GM12878 (cell line): ENCODE results near the gene PIGS. TPM values are rescaled to one million over a fixed set of nuclear protein-coding genes. Genes with fewer than 3 reads are reported as not detected.

Source experiments
- ATAC-seq: fragments of 200-7000 bp; cut with Tn5 transposase; 3 replicates; pipeline ENCODE4 v1.9.1; 2020; ENCODE audit warnings: mild to moderate bottlenecking, moderate library complexity
- BruUV-seq: library from RNA; stranded (reverse); fragments of 400-500 nt; replicated peaks from 2 replicates; lab custom pipeline; 2021; lab: Mats Ljungman, UMichigan
- CTCF ChIA-PET: fragments of 300-600 bp; sonication (Branson Sonifier 250); formaldehyde crosslinking; extraction: SDS; loops from one replicate; lab custom pipeline; 2021; ENCODE audit warnings: inconsistent platforms; lab: Yijun Ruan, JAX
- POLR2A ChIA-PET: fragments of 350-600 bp; formaldehyde crosslinking; extraction: SDS; loops from one replicate; lab custom pipeline; 2021; ENCODE audit warnings: inconsistent platforms; lab: Charles Lee
- RAD21 ChIA-PET: fragments of 300-600 bp; sonication (Branson Sonifier 250); formaldehyde crosslinking; loops from one replicate; lab custom pipeline; 2023; ENCODE audit warnings: antibody characterized with exemption; ENCODE audit not compliant: unreplicated experiment; lab: Charles Lee
- SMC1A ChIA-PET: fragments of 300-600 bp; sonication (Branson Sonifier 250); formaldehyde crosslinking; loops from one replicate; lab custom pipeline; 2023; ENCODE audit not compliant: unreplicated experiment, uncharacterized antibody; lab: Charles Lee
- DNase-seq: peaks from one replicate; pipeline ENCODE4 v3.0.0-alpha.2; 2011; ENCODE audit warnings: low read depth, low spot score
- FAIRE-seq: peaks from 3 replicates; lab custom pipeline; 2011; peaks lifted over from hg19 to GRCh38; lab: Jason Lieb, UNC
- H2AFZ ChIP-seq: 2 replicates; pipeline ENCODE4 v1.6.0; 2011; ENCODE audit warnings: low read depth, low read length, control low read depth; ENCODE audit not compliant: control insufficient read depth
- H3K27ac ChIP-seq: 2 replicates; pipeline ENCODE4 v1.5.1; 2011; ENCODE audit warnings: control low read depth; ENCODE audit not compliant: control insufficient read depth, insufficient read depth
- H3K27me3 ChIP-seq, 2 experiments: replicated peaks in 1 of 2; 2 replicates each; pipeline versions ENCODE4 v1.6.0 to v1.6.1; 2011; ENCODE audit warnings: low read length in 1 of 2; ENCODE audit not compliant: control insufficient read depth in 2 of 2, insufficient read depth in 2 of 2
- H3K36me3 ChIP-seq, 2 experiments: 2 replicates each; pipeline ENCODE4 v1.5.1; 2011; ENCODE audit warnings: low read length in 1 of 2; ENCODE audit not compliant: control insufficient read depth in 2 of 2, insufficient read depth in 2 of 2
- H3K4me1 ChIP-seq: 2 replicates; pipeline ENCODE4 v1.6.1; 2011; ENCODE audit warnings: mild to moderate bottlenecking, low read length, moderate library complexity, mixed read lengths; ENCODE audit not compliant: control insufficient read depth, insufficient read depth
- H3K4me2 ChIP-seq: 2 replicates; pipeline ENCODE4 v1.6.0; 2011; ENCODE audit warnings: control low read depth; ENCODE audit not compliant: control insufficient read depth, insufficient read depth
- H3K4me3 ChIP-seq: fragments of 200-600 bp; sonication (generic); 2 replicates; pipeline ENCODE4 v1.5.1; 2016
- H3K79me2 ChIP-seq: 2 replicates; pipeline ENCODE4 v1.6.0; 2011; ENCODE audit warnings: low read length; ENCODE audit not compliant: control insufficient read depth, insufficient read depth
- H3K9ac ChIP-seq: 2 replicates; pipeline ENCODE4 v1.8.0; 2011; ENCODE audit warnings: low read length, control low read depth, mixed read lengths; ENCODE audit not compliant: control insufficient read depth, insufficient read depth
- H3K9me3 ChIP-seq: replicated peaks from 3 replicates; pipeline ENCODE4 v1.5.1; 2011; ENCODE audit warnings: mild to moderate bottlenecking, low read length; ENCODE audit not compliant: control insufficient read depth, insufficient read depth
- H4K20me1 ChIP-seq: 2 replicates; pipeline ENCODE4 v1.6.0; 2011; ENCODE audit not compliant: control insufficient read depth, insufficient read depth
- CHD2 ChIP-seq: IDR thresholded peaks from 2 replicates; pipeline ENCODE4 v1.6.1; 2011; ENCODE audit warnings: low read depth, low read length, improper control_type of control experiment, borderline replicate concordance
- EED ChIP-seq: sonication (generic); IDR thresholded peaks from 2 replicates; pipeline ENCODE4 v1.6.1; 2016; ENCODE audit warnings: antibody characterized with exemption, low read depth
- FOXK2 ChIP-seq: fragments of 450-650 bp; IDR thresholded peaks from 2 replicates; pipeline ENCODE4 v1.6.1; 2017; ENCODE audit warnings: mild to moderate bottlenecking, moderate library complexity
- HDAC2 ChIP-seq: fragments of 200-600 bp; sonication (generic); IDR thresholded peaks from 2 replicates; pipeline ENCODE4 v1.6.1; 2017
- SUZ12 ChIP-seq: fragments of 200-600 bp; sonication (generic); IDR thresholded peaks from one replicate; pipeline ENCODE4 v1.6.1; 2018; ENCODE audit warnings: antibody characterized with exemption, mild to moderate bottlenecking; ENCODE audit not compliant: unreplicated experiment
- ZNF622 ChIP-seq: fragments of 450-650 bp; IDR thresholded peaks from 2 replicates; pipeline ENCODE4 v1.6.1; 2017; ENCODE audit warnings: mild to moderate bottlenecking, inconsistent platforms
- WGBS: methylation state at CpG from one replicate; pipeline ENCODE4 v1.1.6; 2016; ENCODE audit warnings: low lambda C conversion rate; ENCODE audit not compliant: insufficient replicate concordance, insufficient coverage; ENCODE audit errors: missing lambda C conversion rate; 5-methylcytosine and 5-hydroxymethylcytosine counted together
- in situ Hi-C: fragments of 300-500 bp; cut with MboI; formaldehyde crosslinking; loops from 9 replicates; pipeline ENCODE4 v1.14.3; 2018; ENCODE audit warnings: mixed read lengths
- intact Hi-C: fragments of 100-400 bp; cut with micrococcal nuclease; formaldehyde crosslinking; loops from one replicate; pipeline ENCODE4 v1.14.2; 2022; ENCODE audit not compliant: unreplicated experiment
- polyA plus RNA-seq, 11 experiments: library from polyadenylated mRNA; depleted of rRNA in 4 of 11; unstranded in 6 of 11; stranded (reverse) in 5 of 11; fragments of >200 nt; fragmentation: Nextera tagmentation in 4 of 11; fragmentation: Illumina TruSeq in 1 of 11; extraction: Ambion mirVana in 4 of 11; extraction: Trizol in 1 of 11; gene quantifications; 1 replicate in 1 of 11; 2 replicates in 10 of 11; pipeline versions ENCODE4 v1.2.1 to v1.2.3, GENCODE V29; 2011 to 2016; ENCODE audit warnings: inconsistent platforms in 2 of 11, missing spikeins in 2 of 11, low read depth in 1 of 11
- total RNA-seq, 4 experiments: library from RNA; depleted of rRNA in 3 of 4; stranded (reverse); fragments of >200 nt in 3 of 4; fragmentation: Illumina TruSeq in 1 of 4; extraction: Trizol in 1 of 4; gene quantifications; 2 replicates each; pipeline versions ENCODE4 v1.2.1 to v1.2.3, GENCODE V29; 2013 to 2021
- TF ChIP-seq, protein P1 (sequence below): fragments of 450-650 bp; IDR thresholded peaks from 2 replicates; pipeline ENCODE4 v1.6.1; 2017; ENCODE audit warnings: mild to moderate bottlenecking

Gene PIGS
- total and polyA plus RNA-seq, 10 of the 15 experiments (the other 5 are each of a cell fraction or from before 2014, with no cell fraction given), result 27.5 to 73.7 (median 50.7) TPM

GRCh38 chr17:28616281-28616680 is 45.0 kb upstream of the PIGS start:
- Histone ChIP-seq H3K27me3 (no peaks in the 10 kb centered on the region), H3K9ac (no peak overlapping the region), H4K20me1 (no peaks in the 10 kb centered on the region), H3K4me3 (no peak overlapping the region), H3K36me3 (peaks cover 49 to 64% of the 10 kb centered on the region in 2 experiments), H3K9me3 (no peaks in the 10 kb centered on the region), H3K27ac (no peak overlapping the region), H3K4me1 (no peaks in the 10 kb centered on the region; the same call in none of the 2 replicates), H2AFZ (no peak overlapping the region), H3K4me2 (no peak overlapping the region), H3K79me2 (no peaks in the 10 kb centered on the region)
- no peak for FAIRE-seq
- ChIA-PET RAD21 (no interaction called here), POLR2A (interaction anchor here (1.0 kb wide), 1 partner anchor 50 kb away, joined by 5 read pairs; no protein-coding TSS in a partner anchor), CTCF (interaction anchor here (0.8 to 8.2 kb wide), 3 partner anchors 7 to 68 kb away, joined by 3 to 88 read pairs (median 3); no protein-coding TSS in a partner anchor), SMC1A (interaction anchor here (1.3 kb wide), 1 partner anchor 121 kb away, joined by 3 read pairs; no protein-coding TSS in a partner anchor)
- DNase-seq, result no peak
- intact Hi-C loops, result loop anchor here (5.0 kb wide), 1 partner anchor 124 kb away; no protein-coding TSS in a partner anchor
- TF ChIP-seq, protein P1, sequence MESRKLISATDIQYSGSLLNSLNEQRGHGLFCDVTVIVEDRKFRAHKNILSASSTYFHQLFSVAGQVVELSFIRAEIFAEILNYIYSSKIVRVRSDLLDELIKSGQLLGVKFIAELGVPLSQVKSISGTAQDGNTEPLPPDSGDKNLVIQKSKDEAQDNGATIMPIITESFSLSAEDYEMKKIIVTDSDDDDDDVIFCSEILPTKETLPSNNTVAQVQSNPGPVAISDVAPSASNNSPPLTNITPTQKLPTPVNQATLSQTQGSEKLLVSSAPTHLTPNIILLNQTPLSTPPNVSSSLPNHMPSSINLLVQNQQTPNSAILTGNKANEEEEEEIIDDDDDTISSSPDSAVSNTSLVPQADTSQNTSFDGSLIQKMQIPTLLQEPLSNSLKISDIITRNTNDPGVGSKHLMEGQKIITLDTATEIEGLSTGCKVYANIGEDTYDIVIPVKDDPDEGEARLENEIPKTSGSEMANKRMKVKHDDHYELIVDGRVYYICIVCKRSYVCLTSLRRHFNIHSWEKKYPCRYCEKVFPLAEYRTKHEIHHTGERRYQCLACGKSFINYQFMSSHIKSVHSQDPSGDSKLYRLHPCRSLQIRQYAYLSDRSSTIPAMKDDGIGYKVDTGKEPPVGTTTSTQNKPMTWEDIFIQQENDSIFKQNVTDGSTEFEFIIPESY, result no peak
- TF ChIP-seq EED (no peak), HDAC2 (no peak), SUZ12 (no peak), ZNF622 (no peak), CHD2 (no peak), FOXK2 (no peak)
- WGBS, result 93% methylated on average over 7 of the region's 7 CpGs
- in situ Hi-C loops, result no loop called here
- ATAC-seq, result no peak
- no TSS peak for BruUV-seq
